Measurements from ENCODE around the gene IFT122. TPM values are rescaled to one million over a fixed set of nuclear protein-coding genes. Genes with fewer than 3 reads are reported as not detected.
"Not testable (repeated sequence)": the region's sequence is repeated elsewhere in the genome, so short reads cannot be mapped to it uniquely, and the experiment has no call there.

The IFT122 gene
- polyA plus RNA-seq, 3 donors, result 39.1 to 61.1 (median 46.7) TPM

- DNase-seq (ENCODE audit: low read depth in 3 of 3, low spot score in 2 of 3), result no peak
Measured at GRCh38 chr3:129514563-129514962, 74.5 kb downstream of the IFT122 start.

- DNase-seq (ENCODE audit: low read depth in 3 of 3, low spot score in 2 of 3), result not testable (repeated sequence)
Measured at GRCh38 chr3:129515108-129515820, 75.2 kb downstream of the IFT122 start.

DNA sequence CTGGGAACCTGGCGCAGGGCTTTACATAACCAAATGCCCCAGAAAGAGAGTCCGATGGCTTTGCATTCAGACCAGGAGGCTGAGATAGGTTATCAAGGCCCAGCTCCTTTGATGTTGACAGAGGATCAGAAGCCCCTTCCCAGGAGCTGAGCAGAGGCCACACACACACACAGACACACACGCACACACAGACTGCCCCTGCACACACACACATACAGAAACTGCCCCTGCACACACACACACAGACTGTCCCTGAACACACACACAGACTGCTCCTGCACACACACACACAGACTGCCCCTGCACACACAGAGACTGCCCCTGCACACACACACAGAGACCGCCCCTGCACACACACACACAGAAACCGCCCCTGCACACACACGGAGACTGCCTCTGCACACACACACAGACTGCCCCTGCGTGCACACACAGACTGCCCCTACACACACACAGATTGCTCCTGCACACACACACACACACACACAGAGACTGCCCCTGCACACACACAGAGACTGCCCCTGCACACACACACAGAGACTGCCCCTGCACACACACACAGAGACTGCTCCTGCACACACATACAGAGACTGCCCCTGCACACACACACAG, 75.9 kb downstream of the IFT122 start:
- not testable (repeated sequence) for DNase-seq (ENCODE audit: low read depth in 3 of 3, low spot score in 2 of 3)

DNA sequence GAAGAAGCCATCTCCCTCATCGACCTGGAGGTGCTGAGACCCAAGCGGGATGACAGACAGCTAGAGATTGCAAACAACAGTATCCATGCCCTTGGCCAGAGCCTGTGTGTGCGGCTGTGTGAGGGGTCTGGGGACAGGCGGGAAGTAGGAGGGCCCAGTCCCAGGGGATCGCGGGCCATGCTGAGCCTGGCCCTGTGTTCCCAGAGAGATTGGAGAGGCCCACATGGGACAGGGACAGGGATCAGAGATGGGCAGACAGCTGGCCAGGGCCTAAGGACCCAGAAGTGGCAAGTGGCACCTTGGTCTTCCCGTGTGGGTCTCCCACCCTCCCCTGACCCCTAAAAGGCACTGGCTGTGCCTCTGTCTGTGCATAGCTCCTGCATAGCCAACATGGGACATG, 77.5 kb downstream of the IFT122 start:
- DNase-seq (ENCODE audit: low read depth in 3 of 3, low spot score in 2 of 3), result no peak

DNA sequence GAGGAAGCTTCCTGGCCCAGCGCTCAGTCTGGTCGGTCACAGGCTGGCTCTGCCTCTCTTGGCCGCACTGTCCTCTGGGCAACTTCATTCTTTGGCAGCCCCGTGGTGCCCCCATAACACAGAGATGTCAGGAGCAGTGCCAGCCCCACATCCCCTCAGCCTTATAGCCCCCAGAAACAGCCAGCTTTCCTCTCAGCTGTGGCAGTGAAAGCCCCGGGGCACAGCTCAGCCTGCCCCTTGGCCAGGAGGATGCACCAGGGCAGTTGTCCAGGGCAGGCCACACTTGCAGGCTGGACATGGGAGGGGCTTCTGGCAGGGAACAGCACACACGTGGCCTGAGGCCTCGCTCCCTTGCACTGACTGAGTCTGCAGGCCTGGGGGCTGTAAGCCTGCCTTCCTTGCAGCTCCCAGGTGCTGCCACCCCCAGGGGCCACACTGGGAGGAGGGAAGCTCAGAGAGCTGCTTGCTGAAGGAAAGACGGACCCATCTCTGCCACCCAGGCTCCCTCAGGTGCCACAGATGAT, 78.1 kb downstream of the IFT122 start:
- DNase-seq (ENCODE audit: low read depth in 3 of 3, low spot score in 2 of 3), result no peak

DNA sequence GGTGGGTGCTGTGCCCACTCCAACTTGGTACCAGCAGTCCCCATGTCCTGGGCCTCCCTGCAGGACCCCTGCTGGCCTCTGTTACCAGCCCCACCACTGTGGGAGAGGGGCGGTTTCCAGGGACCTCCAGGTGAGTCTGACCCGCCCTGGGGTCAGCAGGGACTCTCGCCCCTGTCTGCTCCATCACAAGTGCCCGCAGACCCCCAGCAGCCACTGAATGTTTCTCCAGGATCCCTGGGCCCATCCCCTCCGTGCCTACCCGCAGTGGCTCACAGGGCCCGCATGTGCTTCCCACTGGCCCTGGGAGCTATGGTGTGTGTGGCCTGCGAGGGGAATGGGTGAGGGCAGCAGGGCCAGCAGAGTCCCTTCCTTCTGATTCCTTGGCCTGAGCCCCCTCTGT, 78.6 kb downstream of the IFT122 start:
- DNase-seq (ENCODE audit: low read depth in 3 of 3, low spot score in 2 of 3), result no peak

GRCh38 chr3:129519449-129519848, 79.4 kb downstream of the IFT122 start:
- no peak for DNase-seq (ENCODE audit: low read depth in 3 of 3, low spot score in 2 of 3)

- DNase-seq (ENCODE audit: low read depth in 3 of 3, low spot score in 2 of 3), result no peak
Measured at GRCh38 chr3:129519896-129520715, 80.1 kb downstream of the IFT122 start.

DNA sequence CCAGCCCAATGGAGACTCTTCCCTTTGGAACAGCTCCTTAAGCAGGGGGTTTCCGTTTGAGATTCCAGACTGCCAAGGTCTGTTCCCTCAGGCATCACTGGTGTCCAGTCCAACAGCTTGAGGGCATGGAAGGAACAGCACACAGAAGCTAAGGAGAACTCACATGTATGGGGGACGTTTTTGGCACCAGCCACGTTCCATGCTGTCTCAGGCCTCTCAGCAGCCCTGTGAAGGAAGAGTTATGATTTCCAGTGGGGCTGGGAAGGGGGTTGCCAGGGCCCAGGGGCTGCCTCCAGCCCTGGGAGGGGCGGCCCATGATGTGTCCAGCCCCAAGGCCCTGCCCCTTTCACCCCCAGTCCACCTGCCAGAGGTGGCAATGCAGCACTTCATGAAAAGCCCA, 80.9 kb downstream of the IFT122 start:
- DNase-seq (ENCODE audit: low read depth in 3 of 3, low spot score in 2 of 3), result no peak

DNA sequence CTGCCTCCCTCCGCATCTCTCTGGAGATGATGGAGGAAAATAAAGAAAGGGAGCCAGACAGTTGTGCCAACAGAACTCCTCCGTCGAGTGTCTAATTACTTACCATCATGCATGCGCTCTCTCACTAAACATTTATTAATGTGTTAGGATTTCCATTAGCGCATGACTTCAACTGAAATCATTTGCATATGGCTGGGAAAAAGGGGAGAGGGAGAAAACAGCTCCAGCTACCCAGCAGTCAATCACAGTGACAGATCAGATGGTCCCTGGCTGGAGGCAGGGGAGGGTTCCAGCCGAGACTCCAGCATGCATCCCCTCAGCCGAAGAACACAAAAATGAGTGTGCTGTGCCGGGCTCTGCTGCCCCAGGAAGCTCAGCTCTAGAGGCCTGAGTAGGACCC, 81.6 kb downstream of the IFT122 start:
- DNase-seq (ENCODE audit: low read depth in 3 of 3, low spot score in 2 of 3), result no peak

DNA sequence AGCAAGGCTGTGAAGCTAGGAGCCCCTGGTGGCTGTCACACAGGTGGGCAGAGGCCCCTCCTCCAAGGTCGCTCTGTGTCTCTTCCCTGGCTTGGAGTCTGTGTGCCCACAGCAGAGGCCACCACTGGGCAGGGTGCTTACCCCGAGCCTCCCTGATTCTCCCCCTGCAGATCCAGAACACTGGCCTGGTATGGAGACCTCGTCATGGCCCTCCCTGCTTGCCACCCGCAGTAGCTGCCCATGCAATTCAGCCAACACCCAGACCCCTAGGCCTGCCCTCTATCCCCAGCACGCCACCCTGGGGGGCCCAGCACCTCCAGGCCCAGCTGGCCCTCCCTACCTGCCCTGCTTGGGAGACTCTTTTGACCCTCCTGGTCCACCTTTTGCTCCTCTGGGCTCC, 82.9 kb downstream of the IFT122 start:
- no peak for DNase-seq (ENCODE audit: low read depth in 3 of 3, low spot score in 2 of 3)

DNA sequence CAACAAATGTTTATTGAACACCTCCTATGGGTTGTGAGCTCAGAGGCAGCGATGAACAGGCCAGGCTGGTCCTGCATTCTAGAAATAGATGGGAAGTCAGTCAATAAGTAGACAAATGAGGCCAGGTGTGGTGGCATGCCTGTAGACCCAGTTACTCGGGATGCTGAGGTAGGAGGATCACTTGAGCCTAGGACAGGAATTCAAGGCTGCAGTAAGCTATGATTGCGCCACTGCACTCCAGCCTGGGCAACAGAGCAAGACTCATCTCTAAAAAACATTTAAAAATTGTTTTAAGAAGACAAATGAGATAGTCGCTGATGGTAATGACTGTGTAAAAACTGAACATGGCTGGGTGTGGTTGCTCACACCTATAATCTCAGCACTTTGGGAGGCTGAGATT, 84.1 kb downstream of the IFT122 start:
- DNase-seq (ENCODE audit: low read depth in 3 of 3, low spot score in 2 of 3), result no peak

DNA sequence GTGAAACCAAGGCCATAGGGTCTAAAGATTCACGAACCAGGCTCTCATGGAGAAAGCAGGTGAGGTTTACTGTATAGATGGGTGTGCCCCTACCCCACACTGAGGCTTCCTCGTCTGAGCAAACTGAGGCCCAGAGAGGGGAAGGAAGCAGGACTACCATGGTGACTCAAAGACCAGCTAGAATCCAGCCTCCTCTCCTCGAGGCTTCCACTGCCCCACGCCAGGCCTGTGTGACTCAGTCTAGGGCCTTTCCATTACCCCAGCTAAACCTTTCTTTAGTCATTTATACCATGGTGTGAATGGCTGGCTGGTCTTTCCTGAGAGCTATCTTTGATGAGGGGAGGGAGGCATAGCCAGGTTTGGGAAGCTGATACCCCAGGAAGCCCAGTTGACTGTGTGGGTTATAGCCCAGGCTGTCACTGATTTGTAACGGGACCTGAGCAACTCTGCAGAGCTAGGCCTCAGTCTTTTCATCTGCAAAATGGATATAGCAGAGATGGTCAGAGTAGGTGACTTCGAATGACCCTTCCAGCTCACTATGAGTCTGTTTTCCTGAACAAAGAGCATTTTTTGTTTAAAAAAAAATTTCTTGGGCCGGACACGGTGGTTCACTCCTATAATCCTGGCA, 85.4 kb downstream of the IFT122 start:
- no peak for DNase-seq (ENCODE audit: low read depth in 3 of 3, low spot score in 2 of 3)

DNA sequence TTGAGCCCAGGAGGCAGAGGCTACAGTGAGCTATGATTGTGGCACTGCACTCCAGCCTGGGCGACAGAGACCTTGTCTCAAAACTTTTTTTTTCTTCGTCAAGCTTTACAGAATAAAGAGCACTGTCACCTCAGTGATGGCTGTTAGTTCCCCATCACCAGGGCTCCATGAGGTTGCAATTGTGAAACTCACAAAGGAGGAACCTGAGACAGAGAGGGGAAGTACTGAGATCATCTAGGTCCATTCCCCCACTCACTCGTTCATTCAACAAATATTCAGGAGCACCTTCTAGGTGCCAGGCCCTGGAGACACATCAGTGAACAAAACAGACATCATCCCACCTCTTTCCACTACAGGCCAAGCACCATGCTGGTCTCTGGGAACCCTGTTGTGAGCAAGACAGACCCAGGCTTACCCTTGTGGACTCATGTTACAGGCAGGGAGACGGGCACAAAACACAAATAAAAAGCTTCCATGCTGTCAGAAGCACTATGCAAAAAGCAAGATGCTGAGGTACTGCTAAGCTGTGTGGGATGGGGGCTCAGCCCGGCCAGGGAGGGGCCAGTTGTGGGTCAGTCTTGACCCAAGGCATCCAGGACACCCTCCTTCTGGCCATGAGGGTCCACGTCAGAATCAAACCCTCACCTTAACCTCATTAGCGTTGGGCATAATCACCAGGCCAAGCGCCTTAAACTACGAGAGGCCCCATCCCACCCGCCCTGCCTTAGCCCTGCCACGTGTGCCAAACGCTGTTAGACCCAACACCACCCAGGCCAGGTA, 86.3 kb downstream of the IFT122 start:
- DNase-seq (ENCODE audit: low read depth in 3 of 3, low spot score in 2 of 3), result no peak

DNA sequence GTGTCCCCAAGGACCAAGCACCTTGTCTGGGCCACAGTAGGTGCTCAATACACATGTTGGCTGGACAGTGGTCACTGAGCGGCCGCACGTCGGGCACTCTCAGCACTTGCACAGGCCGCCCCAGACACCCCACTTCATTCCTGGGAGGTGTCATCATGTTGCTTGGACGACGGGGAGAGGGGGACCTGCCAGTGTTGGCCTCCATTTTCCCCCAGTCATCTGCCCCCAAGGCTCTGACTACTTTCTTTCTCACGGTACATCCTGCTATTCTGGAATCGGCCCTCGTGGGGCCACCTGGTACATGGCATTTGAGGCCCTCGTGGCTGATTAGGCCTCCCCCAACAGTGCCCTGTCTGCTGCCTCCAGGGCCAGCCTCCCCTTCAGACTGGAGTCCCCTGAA, 87.2 kb downstream of the IFT122 start:
- no peak for DNase-seq (ENCODE audit: low read depth in 3 of 3, low spot score in 2 of 3)

DNA sequence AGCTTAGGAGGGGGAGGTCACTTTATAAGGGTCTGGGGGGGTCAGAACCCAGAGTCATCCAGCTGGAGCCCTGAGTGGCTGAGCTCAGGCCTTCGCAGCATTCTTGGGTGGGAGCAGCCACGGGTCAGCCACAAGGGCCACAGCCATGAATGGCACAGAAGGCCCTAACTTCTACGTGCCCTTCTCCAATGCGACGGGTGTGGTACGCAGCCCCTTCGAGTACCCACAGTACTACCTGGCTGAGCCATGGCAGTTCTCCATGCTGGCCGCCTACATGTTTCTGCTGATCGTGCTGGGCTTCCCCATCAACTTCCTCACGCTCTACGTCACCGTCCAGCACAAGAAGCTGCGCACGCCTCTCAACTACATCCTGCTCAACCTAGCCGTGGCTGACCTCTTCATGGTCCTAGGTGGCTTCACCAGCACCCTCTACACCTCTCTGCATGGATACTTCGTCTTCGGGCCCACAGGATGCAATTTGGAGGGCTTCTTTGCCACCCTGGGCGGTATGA, 88.6 kb downstream of the IFT122 start, which contains the start of gene RHO:
RHO (plus strand) TSS at position 51 of the 512 bp plus-strand sequence; CDS start at position 146, 95 bp downstream.
- no peak for DNase-seq (ENCODE audit: low read depth in 3 of 3, low spot score in 2 of 3)

- DNase-seq (ENCODE audit: low read depth in 3 of 3, low spot score in 2 of 3), result no peak
Measured at GRCh38 chr3:129529436-129530210, 89.6 kb downstream of the IFT122 start.

GRCh38 chr3:129530251-129530791, 90.3 kb downstream of the IFT122 start:
- no peak for DNase-seq (ENCODE audit: low read depth in 3 of 3, low spot score in 2 of 3)

- no peak for DNase-seq (ENCODE audit: low read depth in 3 of 3, low spot score in 2 of 3)
Measured at GRCh38 chr3:129530821-129531220, 90.8 kb downstream of the IFT122 start.

Data from right renal cortex interstitium (tissue), 3 donors.